HG03280 (cell line): ENCODE results near the gene ZNF488.

Experiments used
- ATAC-seq: cut with Tn5 transposase; IDR thresholded peaks from one replicate; pipeline ENCODE4 v1.9.1; 2021; ENCODE audit warnings: mild to moderate bottlenecking, moderate library complexity; ENCODE audit not compliant: unreplicated experiment

ZNF488 gene

DNA sequence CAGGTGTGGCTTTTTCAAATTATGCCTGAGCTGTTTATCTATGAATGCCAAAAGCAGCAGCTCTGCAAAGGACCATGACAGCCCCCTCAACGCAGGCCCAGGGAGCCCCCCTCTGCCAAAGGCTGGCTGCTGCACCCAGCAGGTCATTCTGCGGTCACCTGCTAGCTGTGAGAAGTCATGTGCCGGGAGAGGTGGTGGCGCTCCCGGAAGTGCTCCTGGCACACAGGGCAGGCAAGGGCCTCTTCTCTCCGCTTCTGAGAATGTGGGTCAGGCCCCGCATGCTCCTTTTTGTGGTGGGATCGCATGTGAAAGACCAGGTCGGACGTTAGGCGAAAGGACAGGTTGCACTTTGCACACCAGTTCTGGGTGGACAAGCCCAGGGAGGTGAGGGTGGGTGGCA lies 16.4 kb downstream of the ZNF488 start:
- no peak for ATAC-seq

DNA sequence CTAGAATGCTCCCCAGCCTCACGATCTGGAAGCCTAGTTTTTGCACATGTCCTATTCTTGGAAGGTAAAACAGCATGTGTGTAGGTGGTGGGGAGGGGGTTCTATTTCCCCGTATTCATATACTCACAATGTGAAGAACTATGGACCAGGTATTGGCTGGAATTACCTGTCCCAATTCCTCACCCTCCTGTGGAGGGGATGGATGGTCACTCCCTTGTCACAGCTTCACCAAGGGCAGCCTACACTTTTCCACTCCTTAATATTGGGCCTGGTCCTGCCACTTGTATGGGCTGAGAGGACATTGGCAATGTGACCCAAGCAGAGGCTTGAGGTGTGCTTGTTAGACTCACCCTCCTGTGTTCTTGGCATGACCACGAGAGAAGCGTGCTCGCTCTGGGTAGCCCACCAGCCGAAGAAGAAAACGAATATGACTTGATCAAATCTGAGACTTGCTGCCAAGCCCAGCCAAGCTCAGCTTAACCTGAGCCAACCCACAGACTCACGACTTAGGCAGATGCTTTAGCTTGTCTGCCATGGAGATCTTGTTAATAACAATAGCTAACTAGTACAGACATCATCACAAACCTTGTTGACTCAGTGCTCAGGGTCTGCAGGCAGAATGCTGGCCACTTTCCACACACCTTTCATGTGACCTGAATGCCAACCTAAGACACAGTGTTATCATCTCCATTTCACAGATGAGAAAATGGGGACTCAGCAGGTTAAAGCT lies 17.2 kb downstream of the ZNF488 start:
- ATAC-seq = no peak

GRCh38 chr10:47366181-47366631 lies 17.9 kb downstream of the ZNF488 start:
- ATAC-seq = no peak

- ATAC-seq = no peak
These were observed 18.5 kb downstream of the ZNF488 start for GRCh38 chr10:47365431-47366180.

GRCh38 chr10:47364911-47365310 lies 19.2 kb downstream of the ZNF488 start:
- no peak for ATAC-seq

DNA sequence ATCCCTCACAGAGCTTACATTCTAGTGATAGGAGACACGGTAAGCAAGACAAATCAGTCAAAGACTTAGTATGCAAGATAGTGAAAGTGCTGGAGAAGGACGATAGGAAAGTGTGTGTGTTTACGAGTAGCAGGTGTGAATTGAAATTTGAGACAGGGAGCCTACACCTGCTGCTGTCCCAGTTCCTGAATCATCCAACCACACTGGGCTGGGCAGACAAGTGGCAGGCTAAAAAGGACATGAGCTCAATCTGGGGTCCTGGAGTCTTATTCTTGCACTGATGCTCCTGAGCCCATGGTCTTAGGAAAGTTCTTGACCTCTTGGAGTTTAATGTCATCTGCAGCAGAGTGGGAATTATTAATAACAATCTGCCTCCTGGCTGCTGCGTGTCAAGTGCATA lies 19.7 kb downstream of the ZNF488 start:
- ATAC-seq = no peak

DNA sequence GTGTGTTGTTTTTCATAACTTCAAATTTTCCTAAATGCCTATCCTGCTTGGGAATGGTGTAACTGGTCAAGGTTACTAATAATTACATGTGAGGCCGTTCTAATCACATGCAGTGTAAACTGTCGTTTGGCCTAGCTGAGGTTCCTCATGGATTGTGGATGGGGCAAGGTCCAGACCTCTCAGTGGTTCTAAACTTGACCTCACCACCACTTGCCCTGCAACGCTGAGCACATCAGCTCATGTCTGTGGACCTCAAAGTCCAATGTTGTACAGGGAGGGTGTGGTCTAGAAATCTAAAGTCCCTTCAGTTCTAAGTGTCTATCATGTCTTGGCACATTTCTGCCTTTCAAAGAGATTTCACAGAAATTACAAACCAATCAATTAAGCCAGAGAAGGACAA lies 20.3 kb downstream of the ZNF488 start:
- ATAC-seq = no peak

GRCh38 chr10:47362199-47362598 lies 21.9 kb downstream of the ZNF488 start:
- no peak for ATAC-seq

DNA sequence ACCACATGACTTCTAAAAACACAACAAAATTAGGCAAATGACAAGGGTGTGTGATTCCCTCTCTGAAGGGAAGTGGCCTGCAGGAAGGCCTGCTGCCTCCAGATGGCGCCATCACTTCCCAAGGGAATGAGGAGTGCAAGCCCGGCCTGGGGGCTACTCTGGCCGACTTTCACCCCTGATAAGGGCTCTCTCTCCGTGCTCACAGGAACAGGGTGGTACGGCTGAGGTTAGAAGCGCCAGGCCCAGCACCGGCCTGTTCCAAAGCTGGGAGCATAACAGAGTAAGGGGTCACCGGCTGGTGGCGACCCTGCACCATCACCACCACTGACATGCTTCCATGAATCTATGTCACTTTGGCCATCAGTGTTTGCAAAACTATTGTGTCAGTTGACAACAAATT lies 22.8 kb downstream of the ZNF488 start:
- no peak for ATAC-seq

DNA sequence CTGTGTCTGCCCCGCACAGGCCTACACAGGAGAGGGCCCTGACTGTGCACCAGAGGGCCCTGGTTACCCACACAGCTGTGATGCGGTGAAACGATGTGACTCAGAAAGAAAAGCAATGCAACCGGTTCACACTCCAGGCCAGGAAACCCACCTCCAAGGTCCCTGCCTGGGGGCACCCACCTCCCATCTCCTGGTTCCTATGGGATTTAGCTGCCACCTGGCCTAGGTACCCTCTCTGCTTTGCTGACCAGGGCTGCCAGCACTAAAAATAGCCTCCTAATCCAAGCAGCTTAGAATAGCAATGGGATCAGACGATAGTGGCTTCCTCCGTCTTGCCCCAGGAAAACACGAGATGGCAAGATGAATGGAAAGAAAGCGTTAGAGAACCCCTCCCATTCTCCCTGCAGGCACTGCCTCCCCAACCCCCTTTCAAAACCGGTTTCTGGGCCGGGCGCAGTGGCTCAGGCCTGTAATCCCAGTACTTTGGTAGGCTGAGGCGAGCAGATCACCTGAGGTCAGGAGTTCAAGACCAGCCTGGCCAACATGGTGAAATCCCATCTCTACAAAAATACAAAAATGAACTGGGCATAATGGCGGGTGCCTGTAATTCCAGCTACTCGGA lies 23.6 kb downstream of the ZNF488 start:
- no peak for ATAC-seq

- ATAC-seq = no peak
These were observed 24.3 kb downstream of the ZNF488 start for GRCh38 chr10:47359626-47360418.

DNA sequence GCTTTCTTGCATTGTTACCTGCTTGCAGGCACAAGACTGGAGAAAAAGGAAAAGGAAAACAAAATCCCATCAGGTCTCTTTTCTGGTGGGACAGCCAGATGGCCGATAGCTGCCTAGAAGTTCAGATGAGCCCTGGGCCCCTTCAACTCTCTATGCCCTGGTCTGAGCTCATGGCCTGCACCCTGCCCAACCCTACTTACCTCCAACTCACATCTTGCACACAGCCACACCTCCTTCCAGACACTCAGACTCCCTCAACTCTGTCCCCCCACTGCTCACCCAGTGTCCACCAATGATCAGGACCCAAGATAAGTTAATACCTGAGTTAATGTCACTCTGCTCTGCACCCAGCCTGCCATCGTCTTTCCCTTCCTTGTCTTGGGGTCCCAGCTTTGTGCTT lies 25.0 kb downstream of the ZNF488 start:
- no peak for ATAC-seq

DNA sequence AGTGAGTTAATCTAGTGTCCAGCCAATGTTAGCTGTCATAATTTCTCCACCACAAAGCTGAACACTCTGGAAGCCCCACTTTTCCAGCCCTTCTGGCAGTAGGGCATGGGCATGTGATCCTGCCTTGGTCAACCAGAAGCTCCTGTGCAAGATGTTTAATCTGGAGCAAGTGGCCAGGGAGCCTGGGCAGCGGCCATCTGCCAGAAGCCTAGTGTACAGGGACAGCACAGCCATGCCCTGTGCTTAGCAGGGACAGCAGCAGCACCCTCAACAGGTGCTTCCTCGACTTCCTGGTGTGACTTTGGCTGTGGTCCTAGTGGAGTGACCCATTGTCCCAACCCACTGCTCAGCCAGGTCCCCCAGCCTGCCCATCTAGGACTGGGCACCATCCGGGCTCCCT lies 25.6 kb downstream of the ZNF488 start:
- no peak for ATAC-seq

- no peak for ATAC-seq
These were observed 26.2 kb downstream of the ZNF488 start for GRCh38 chr10:47357911-47358310.

DNA sequence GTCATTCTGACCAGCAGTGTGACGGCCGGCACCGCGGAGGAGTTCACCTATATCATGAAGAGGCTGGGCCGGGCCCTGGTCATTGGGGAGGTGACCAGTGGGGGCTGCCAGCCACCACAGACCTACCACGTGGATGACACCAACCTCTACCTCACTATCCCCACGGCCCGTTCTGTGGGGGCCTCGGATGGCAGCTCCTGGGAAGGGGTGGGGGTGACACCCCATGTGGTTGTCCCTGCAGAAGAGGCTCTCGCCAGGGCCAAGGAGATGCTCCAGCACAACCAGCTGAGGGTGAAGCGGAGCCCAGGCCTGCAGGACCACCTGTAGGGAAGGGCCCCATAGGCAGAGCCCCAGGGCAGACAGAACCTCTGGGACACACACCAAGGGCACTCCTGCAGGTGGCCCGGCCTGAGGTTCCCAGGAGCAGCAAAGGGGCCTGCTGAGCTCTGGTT lies 26.9 kb downstream of the ZNF488 start:
- no peak for ATAC-seq

GRCh38 chr10:47356708-47357107 lies 27.4 kb downstream of the ZNF488 start:
- ATAC-seq = no peak

- no peak for ATAC-seq
These were observed 29.2 kb downstream of the ZNF488 start for GRCh38 chr10:47354900-47355299.

- no peak for ATAC-seq
These were observed 29.9 kb downstream of the ZNF488 start for GRCh38 chr10:47354165-47354564.

DNA sequence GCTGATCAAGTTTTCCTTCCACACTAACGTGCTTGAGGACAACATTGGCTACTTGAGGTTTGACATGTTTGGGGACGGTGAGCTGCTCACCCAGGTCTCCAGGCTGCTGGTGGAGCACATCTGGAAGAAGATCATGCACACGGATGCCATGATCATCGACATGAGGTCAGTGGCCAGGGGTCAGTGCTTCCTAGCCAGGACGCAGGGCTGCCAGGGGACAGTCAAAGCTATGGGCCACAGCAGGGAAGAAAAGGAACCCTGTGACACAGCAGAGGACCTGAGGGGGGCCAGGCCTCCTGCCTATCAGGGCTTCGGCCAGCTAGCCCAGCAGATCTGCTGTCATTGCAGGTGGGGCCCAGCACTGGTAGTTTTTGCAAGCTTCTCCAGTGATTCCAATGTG lies 30.7 kb downstream of the ZNF488 start:
- no peak for ATAC-seq

DNA sequence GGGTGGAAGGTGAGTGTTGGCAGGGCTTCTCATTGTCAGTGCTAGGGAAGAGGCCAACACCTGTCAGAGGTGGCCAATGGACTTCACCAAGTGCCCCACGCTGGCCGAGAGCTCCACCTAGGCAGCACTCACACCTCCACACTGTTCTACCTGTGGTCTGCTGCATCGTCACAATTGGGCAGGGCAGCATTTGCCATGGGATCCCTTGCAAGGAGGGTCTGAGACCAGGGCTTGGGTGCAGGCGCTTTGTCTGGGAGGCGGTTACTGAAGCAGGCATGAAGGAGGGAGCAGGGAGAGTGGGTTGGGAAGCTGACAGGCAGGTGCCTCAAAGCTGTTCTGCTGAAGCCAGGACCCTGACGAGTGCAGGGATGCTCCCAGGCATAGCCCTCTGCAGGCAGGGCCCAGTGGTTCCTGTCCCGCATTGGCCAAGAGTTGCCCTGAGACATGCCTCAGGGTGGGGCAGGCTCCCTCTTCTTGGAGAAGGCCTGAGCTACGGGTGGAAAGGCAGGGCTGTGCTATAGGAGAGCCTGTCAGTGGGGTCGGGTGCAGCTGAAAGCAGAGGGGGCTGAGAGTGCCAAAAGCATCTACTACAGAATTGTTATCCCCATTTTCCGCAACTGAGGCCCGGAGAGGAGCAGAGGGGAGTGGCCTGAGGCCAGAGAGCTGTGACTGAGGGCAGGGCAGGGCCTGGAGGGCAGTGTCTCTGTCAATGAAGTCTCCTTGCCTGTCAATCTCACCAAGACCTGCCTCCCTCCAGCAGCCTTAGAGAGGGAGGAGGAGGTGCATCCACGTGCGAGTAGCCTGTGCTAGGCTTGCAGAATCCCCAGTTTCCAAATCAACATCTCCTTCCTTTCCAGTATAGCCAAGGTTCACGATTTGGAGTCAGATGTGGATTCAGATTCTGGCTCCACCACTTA lies 31.9 kb downstream of the ZNF488 start:
- no peak for ATAC-seq
